K562 (cell line): ENCODE results near the gene CD46. TPM values are rescaled to one million over a fixed set of nuclear protein-coding genes. Genes with fewer than 3 reads are reported as not detected.

Source experiments
- ATAC-seq: fragments of 200-7000 bp; cut with Tn5 transposase; 3 replicates; pipeline ENCODE4 v1.9.1; 2020; ENCODE audit warnings: moderate library complexity
- BruUV-seq: library from RNA; stranded (reverse); fragments of 400-500 nt; replicated peaks from 2 replicates; lab custom pipeline; 2021; lab: Mats Ljungman, UMichigan
- CTCF ChIA-PET: fragments of 300-600 bp; formaldehyde crosslinking; extraction: SDS; loops from one replicate; lab custom pipeline; 2021; ENCODE audit warnings: low intra/inter-chr PET ratio; lab: Yijun Ruan, JAX
- POLR2A ChIA-PET: fragments of 300-600, 350-650 bp; sonication (Branson Sonifier 250); formaldehyde crosslinking; extraction: SDS; loops from one replicate; lab custom pipeline; 2021; ENCODE audit warnings: antibody characterized with exemption, inconsistent platforms; lab: Yijun Ruan, JAX
- DNase-seq, 4 experiments: peaks; one replicate each; pipeline versions ENCODE4 v3.0.0 to v3.0.0-alpha.2; 2011 to 2018; ENCODE audit warnings: low spot score in 3 of 4, mixed read lengths in 3 of 4; ENCODE audit errors: extremely low read depth in 1 of 4
- FAIRE-seq: peaks from 2 replicates; lab custom pipeline; 2011; peaks lifted over from hg19 to GRCh38; lab: Jason Lieb, UNC
- H2AFZ ChIP-seq: 2 replicates; pipeline ENCODE4 v1.6.0; 2011; ENCODE audit warnings: low read depth, low read length, control low read depth, inconsistent platforms
- H3K27ac ChIP-seq: fragments of 200-600 bp; 3 replicates; pipeline ENCODE4 v1.8.0; 2011; ENCODE audit warnings: low read depth, mild to moderate bottlenecking, control low read depth, inconsistent platforms, low read length, moderate library complexity, mixed read lengths; ENCODE audit errors: extremely low read depth
- H3K27me3 ChIP-seq, 2 experiments: fragments of 300-600 bp in 1 of 2; 2 replicates in 1 of 2; 3 replicates in 1 of 2; pipeline versions ENCODE4 v1.6.0 to v1.8.0; 2011; ENCODE audit warnings: inconsistent platforms in 2 of 2, low read length in 2 of 2, mild to moderate bottlenecking in 1 of 2, mixed read lengths in 1 of 2, moderate library complexity in 1 of 2; ENCODE audit not compliant: control insufficient read depth in 2 of 2, insufficient read depth in 2 of 2
- H3K36me3 ChIP-seq: fragments of 300-600 bp; 3 replicates; pipeline ENCODE4 v1.8.0; 2011; ENCODE audit warnings: mild to moderate bottlenecking, low read length, inconsistent platforms; ENCODE audit not compliant: control insufficient read depth, insufficient read depth
- H3K4me1 ChIP-seq, 2 experiments: fragments of 200-600 bp in 1 of 2; replicated peaks in 1 of 2; 2 replicates in 1 of 2; 3 replicates in 1 of 2; pipeline versions ENCODE4 v1.5.1 to v1.8.0; 2011; ENCODE audit warnings: inconsistent platforms in 2 of 2, low read length in 2 of 2, mild to moderate bottlenecking in 1 of 2, mixed read lengths in 1 of 2, moderate library complexity in 1 of 2; ENCODE audit not compliant: control insufficient read depth in 2 of 2, insufficient read depth in 2 of 2
- H3K4me2 ChIP-seq: 2 replicates; pipeline ENCODE4 v1.6.1; 2011; ENCODE audit warnings: low read length, control low read depth, inconsistent platforms, mixed read lengths; ENCODE audit not compliant: insufficient read depth
- H3K4me3 ChIP-seq: fragments of 200-600 bp; sonication (generic), shearing (Covaris generic); 2 replicates; pipeline ENCODE4 v1.5.1; 2016; ENCODE audit warnings: control low read depth, inconsistent platforms
- H3K79me2 ChIP-seq: fragments of 200-600 bp; 3 replicates; pipeline ENCODE4 v1.8.0; 2011; ENCODE audit warnings: low read length, inconsistent platforms; ENCODE audit not compliant: control insufficient read depth, insufficient read depth
- H3K9ac ChIP-seq, 2 experiments: 2 replicates each; pipeline versions ENCODE4 v1.6.0 to v1.6.1; 2011; ENCODE audit warnings: low read depth in 2 of 2, low read length in 2 of 2, control low read depth in 1 of 2, inconsistent platforms in 1 of 2, mild to moderate bottlenecking in 1 of 2, mixed read lengths in 1 of 2; ENCODE audit not compliant: insufficient read depth in 1 of 2
- H3K9me1 ChIP-seq: one replicate; pipeline ENCODE4 v1.6.0; 2011; ENCODE audit warnings: inconsistent platforms, mild to moderate bottlenecking, low read length, moderate library complexity; ENCODE audit not compliant: control insufficient read depth, insufficient read depth
- H3K9me3 ChIP-seq: replicated peaks from 2 replicates; pipeline ENCODE4 v1.5.1; 2011; ENCODE audit warnings: low read depth, low read length, inconsistent platforms; ENCODE audit not compliant: control insufficient read depth, insufficient read depth
- H4K20me1 ChIP-seq: replicated peaks from 2 replicates; pipeline ENCODE4 v1.6.1; 2011; ENCODE audit warnings: low read length, inconsistent platforms, mixed read lengths; ENCODE audit not compliant: control insufficient read depth, insufficient read depth
- CBFA2T2 ChIP-seq: fragments of 450-650 bp; conservative IDR thresholded peaks from 2 replicates; pipeline ENCODE4 v1.6.1; 2017; ENCODE audit warnings: mild to moderate bottlenecking
- NFYB ChIP-seq: IDR thresholded peaks from 2 replicates; pipeline ENCODE4 v1.6.1; 2011; ENCODE audit warnings: mild to moderate bottlenecking, moderate library complexity; ENCODE audit not compliant: insufficient read length; ENCODE audit errors: extremely low read depth
- SMAD3 ChIP-seq: fragments of 450-650 bp; formaldehyde crosslinking; conservative IDR thresholded peaks from 2 replicates; pipeline ENCODE4 v1.4.0; 2020; ENCODE audit warnings: mild to moderate bottlenecking
- SMAD4 ChIP-seq: fragments of 250-450 bp; sonication (Bioruptor Pico); conservative IDR thresholded peaks from 2 replicates; pipeline ENCODE4 v1.8.0; 2021; ENCODE audit warnings: inconsistent platforms, mild to moderate bottlenecking, moderate library complexity
- ZNF133 ChIP-seq: fragments of 250-450 bp; sonication (Bioruptor Pico); IDR thresholded peaks from 2 replicates; pipeline ENCODE4 v1.4.0; 2020; ENCODE audit warnings: mild to moderate bottlenecking
- ZNF707 ChIP-seq: fragments of 250-450 bp; sonication (Bioruptor Pico); conservative IDR thresholded peaks from 2 replicates; pipeline ENCODE4 v1.8.0; 2022; ENCODE audit warnings: inconsistent platforms, mild to moderate bottlenecking, moderate library complexity
- WGBS: fragments of 100-300 bp; shearing (Covaris generic); methylation state at CpG from one replicate; pipeline ENCODE4 v1.1.6; 2016; ENCODE audit warnings: low coverage, mixed read lengths; ENCODE audit not compliant: insufficient coverage; ENCODE audit errors: missing lambda C conversion rate; 5-methylcytosine and 5-hydroxymethylcytosine counted together
- in situ Hi-C: fragments of 300-500 bp; cut with MboI; formaldehyde crosslinking; loops from 4 replicates; pipeline ENCODE4 v1.15.0; 2018; ENCODE audit warnings: inconsistent platforms, mixed read lengths
- intact Hi-C: fragments of 100-400 bp; cut with micrococcal nuclease; formaldehyde crosslinking; loops from 2 replicates; pipeline ENCODE4 v1.14.2; 2022
- polyA plus RNA-seq, 8 experiments: library from polyadenylated mRNA; depleted of rRNA in 4 of 8; stranded (reverse) in 5 of 8; unstranded in 3 of 8; fragments of >200 nt; fragmentation: Nextera tagmentation in 2 of 8; fragmentation: Illumina TruSeq in 1 of 8; extraction: Ambion mirVana in 2 of 8; extraction: Trizol in 1 of 8; gene quantifications; 2 replicates each; pipeline versions ENCODE4 v1.2.1 to v1.2.3, GENCODE V29; 2011 to 2014; ENCODE audit warnings: inconsistent platforms in 1 of 8, missing spikeins in 1 of 8
- total RNA-seq, 7 experiments: library from RNA; depleted of rRNA in 6 of 7; stranded (reverse); fragments of >200 nt in 6 of 7; fragmentation: Illumina TruSeq in 2 of 7; extraction: Trizol in 2 of 7; gene quantifications; 2 replicates each; pipeline versions ENCODE4 v1.2.1 to v1.2.3, GENCODE V29; 2011 to 2021; ENCODE audit warnings: low replicate concordance in 1 of 7
- TF ChIP-seq, protein P1 (sequence below): fragments of 450-650 bp; IDR thresholded peaks from 2 replicates; pipeline ENCODE4 v1.6.1; 2016; ENCODE audit warnings: antibody characterized with exemption

The CD46 gene
- total and polyA plus RNA-seq, 9 of the 15 experiments (the other 6 are each of a cell fraction or from before 2014, with no cell fraction given), result 87.9 to 374 (median 156) TPM

DNA sequence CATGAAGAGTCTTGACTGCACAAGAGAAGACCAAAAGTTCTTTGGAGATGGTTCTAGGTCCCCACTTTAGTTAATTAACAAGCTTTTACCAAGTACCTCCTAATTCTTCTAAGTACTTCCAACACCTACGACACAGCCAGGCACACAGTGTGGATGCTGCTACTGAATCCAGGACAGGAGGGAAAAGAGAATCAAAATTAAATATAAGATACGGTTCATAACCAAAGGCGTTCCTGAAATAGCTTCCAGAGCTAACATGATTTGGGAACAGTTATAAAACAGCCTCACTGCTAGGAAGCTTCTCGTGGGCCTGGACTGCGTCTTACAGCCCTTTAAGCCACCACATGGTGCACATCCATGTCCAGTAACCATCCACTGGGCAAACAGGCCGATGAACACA lies 84.1 kb downstream of the CD46 start:
- peaks cover 7% of the 10 kb centered on the region; the same call in 1 of the 3 replicates for H3K79me2 ChIP-seq
- TF ChIP-seq ZNF707 (CRISPR knock-in tag) (no peak), CBFA2T2 (no peak), NFYB (no peak), ZNF133 (CRISPR knock-in tag) (no peak), SMAD4 (CRISPR knock-in tag) (no peak), SMAD3 (CRISPR knock-in tag) (no peak)
- TF ChIP-seq, protein P1, sequence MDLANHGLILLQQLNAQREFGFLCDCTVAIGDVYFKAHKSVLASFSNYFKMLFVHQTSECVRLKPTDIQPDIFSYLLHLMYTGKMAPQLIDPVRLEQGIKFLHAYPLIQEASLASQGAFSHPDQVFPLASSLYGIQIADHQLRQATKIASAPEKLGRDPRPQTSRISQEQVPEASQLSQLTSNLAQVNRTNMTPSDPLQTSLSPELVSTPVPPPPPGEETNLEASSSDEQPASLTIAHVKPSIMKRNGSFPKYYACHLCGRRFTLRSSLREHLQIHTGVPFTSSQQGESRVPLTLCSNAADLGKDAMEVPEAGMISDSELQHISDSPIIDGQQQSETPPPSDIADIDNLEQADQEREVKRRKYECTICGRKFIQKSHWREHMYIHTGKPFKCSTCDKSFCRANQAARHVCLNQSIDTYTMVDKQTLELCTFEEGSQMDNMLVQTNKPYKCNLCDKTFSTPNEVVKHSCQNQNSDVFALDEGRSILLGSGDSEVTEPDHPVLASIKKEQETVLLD, result no peak
- no peaks in the 10 kb centered on the region for H3K9me1 ChIP-seq
- H4K20me1 ChIP-seq, result no peaks in the 10 kb centered on the region
- H3K4me3 ChIP-seq, result no peak overlapping the region
- ATAC-seq, result no peak
- no peak for FAIRE-seq
- H3K27ac ChIP-seq, result no peak overlapping the region
- in situ Hi-C loops, result no loop called here
- peaks cover 21 to 46% of the 10 kb centered on the region in 2 experiments for H3K4me1 ChIP-seq
- POLR2A ChIA-PET, result interaction anchor here (0.7 to 2.2 kb wide), 7 partner anchors 9 to 36 kb away, joined by 3 to 9 read pairs (median 4); no protein-coding TSS in a partner anchor
- no peak overlapping the region for H2AFZ ChIP-seq
- H3K9me3 ChIP-seq, result no peaks in the 10 kb centered on the region
- H3K9ac ChIP-seq, result no peak overlapping the region
- WGBS, result 73% methylated on average over 6 of the region's 6 CpGs
- no peaks in the 10 kb centered on the region for H3K36me3 ChIP-seq
- no peak overlapping the region for H3K4me2 ChIP-seq
- intact Hi-C loops, result no loop called here
- DNase-seq, result no peak
- no peaks in the 10 kb centered on the region for H3K27me3 ChIP-seq
- no TSS peak for BruUV-seq
- CTCF ChIA-PET, result no interaction called here
